ENCODE data around the gene GUCD1. TPM values are rescaled to one million over a fixed set of nuclear protein-coding genes. Genes with fewer than 3 reads are reported as not detected.

The GUCD1 gene
- total and polyA plus RNA-seq, 2 of the 13 experiments (the other 11 are each of a cell fraction or from before 2014, with no cell fraction given): 128 to 245 TPM

- TF ChIP-seq ZNF496 (CRISPR knock-in tag; IDR thresholded peaks at IDR 0.05; ENCODE audit: insufficient replicate concordance) (no peak), ZNF180 (CRISPR knock-in tag; IDR thresholded peaks at IDR 0.05; ENCODE audit: borderline replicate concordance, low read depth) (no peak), PBX2 (CRISPR knock-in tag; IDR thresholded peaks at IDR 0.05) (no peak), ZNF775 (CRISPR knock-in tag; IDR thresholded peaks at IDR 0.05; ENCODE audit: borderline replicate concordance) (no peak), TOPORS (CRISPR knock-in tag; IDR thresholded peaks at IDR 0.05) (no peak), ZNF263 (CRISPR knock-in tag; IDR thresholded peaks at IDR 0.05) (no peak), THAP11 (CRISPR knock-in tag; IDR thresholded peaks at IDR 0.05) (no peak), ZNF24 (IDR thresholded peaks at IDR 0.05) (no peak), ZFP37 (CRISPR knock-in tag; IDR thresholded peaks at IDR 0.05; ENCODE audit: borderline replicate concordance) (no peak), KLF11 (CRISPR knock-in tag; IDR thresholded peaks at IDR 0.05) (no peak), HIVEP1 (CRISPR knock-in tag; IDR thresholded peaks at IDR 0.05) (no peak), ZNF790 (CRISPR knock-in tag; IDR thresholded peaks at IDR 0.05; ENCODE audit: borderline replicate concordance) (no peak), ZNF205 (CRISPR knock-in tag; IDR thresholded peaks at IDR 0.05) (no peak), ZBTB38 (CRISPR knock-in tag; IDR thresholded peaks at IDR 0.05) (peak; percentile 52; the same call in 1 of the 2 replicates), ZFP90 (CRISPR knock-in tag; IDR thresholded peaks at IDR 0.05; ENCODE audit: borderline replicate concordance) (no peak), RELA (CRISPR knock-in tag; IDR thresholded peaks at IDR 0.05) (no peak), ATRX (CRISPR knock-in tag; IDR thresholded peaks at IDR 0.05; ENCODE audit: borderline replicate concordance) (no peak), TAF15 (IDR thresholded peaks at IDR 0.05; ENCODE audit: low read depth, low read length, poor library complexity, severe bottlenecking) (no peak), CBX1 (IDR thresholded peaks at IDR 0.05; ENCODE audit: low read depth) (no peak), CHD2 (IDR thresholded peaks at IDR 0.05; ENCODE audit: low read depth, low read length) (no peak), PHF21A (CRISPR knock-in tag; IDR thresholded peaks at IDR 0.05) (0 out of 2 replicates have a peak, but pooled peaks have one; percentile 4), ZNF510 (CRISPR knock-in tag; IDR thresholded peaks at IDR 0.05; ENCODE audit: low read depth) (no peak)
- TF ChIP-seq, protein P1, sequence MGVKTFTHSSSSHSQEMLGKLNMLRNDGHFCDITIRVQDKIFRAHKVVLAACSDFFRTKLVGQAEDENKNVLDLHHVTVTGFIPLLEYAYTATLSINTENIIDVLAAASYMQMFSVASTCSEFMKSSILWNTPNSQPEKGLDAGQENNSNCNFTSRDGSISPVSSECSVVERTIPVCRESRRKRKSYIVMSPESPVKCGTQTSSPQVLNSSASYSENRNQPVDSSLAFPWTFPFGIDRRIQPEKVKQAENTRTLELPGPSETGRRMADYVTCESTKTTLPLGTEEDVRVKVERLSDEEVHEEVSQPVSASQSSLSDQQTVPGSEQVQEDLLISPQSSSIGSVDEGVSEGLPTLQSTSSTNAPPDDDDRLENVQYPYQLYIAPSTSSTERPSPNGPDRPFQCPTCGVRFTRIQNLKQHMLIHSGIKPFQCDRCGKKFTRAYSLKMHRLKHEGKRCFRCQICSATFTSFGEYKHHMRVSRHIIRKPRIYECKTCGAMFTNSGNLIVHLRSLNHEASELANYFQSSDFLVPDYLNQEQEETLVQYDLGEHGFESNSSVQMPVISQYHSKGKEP (CRISPR knock-in tag; IDR thresholded peaks at IDR 0.05): no peak
- TF ChIP-seq, protein P2, sequence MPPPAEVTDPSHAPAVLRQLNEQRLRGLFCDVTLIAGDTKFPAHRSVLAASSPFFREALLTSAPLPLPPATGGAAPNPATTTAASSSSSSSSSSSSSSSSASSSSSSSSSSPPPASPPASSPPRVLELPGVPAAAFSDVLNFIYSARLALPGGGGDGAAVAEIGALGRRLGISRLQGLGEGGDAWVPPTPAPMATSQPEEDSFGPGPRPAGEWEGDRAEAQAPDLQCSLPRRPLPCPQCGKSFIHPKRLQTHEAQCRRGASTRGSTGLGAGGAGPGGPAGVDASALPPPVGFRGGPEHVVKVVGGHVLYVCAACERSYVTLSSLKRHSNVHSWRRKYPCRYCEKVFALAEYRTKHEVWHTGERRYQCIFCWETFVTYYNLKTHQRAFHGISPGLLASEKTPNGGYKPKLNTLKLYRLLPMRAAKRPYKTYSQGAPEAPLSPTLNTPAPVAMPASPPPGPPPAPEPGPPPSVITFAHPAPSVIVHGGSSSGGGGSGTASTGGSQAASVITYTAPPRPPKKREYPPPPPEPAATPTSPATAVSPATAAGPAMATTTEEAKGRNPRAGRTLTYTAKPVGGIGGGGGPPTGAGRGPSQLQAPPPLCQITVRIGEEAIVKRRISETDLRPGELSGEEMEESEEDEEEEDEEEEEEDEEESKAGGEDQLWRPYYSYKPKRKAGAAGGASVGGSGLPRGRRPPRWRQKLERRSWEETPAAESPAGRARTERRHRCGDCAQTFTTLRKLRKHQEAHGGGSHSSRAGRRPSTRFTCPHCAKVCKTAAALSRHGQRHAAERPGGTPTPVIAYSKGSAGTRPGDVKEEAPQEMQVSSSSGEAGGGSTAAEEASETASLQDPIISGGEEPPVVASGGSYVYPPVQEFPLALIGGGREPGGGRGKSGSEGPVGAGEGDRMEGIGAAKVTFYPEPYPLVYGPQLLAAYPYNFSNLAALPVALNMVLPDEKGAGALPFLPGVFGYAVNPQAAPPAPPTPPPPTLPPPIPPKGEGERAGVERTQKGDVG (CRISPR knock-in tag; IDR thresholded peaks at IDR 0.05; ENCODE audit: borderline replicate concordance): 0 out of 2 replicates have a peak, but pooled peaks have one; percentile 28
- TF ChIP-seq, protein P3, sequence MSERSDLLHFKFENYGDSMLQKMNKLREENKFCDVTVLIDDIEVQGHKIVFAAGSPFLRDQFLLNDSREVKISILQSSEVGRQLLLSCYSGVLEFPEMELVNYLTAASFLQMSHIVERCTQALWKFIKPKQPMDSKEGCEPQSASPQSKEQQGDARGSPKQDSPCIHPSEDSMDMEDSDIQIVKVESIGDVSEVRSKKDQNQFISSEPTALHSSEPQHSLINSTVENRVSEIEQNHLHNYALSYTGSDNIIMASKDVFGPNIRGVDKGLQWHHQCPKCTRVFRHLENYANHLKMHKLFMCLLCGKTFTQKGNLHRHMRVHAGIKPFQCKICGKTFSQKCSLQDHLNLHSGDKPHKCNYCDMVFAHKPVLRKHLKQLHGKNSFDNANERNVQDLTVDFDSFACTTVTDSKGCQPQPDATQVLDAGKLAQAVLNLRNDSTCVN (CRISPR knock-in tag; IDR thresholded peaks at IDR 0.05; ENCODE audit: borderline replicate concordance): no peak
Observed at GRCh38 chr22:24500277-24500820, 54.6 kb downstream of the GUCD1 start (continued).
